PC-3 (cell line): ENCODE measurements around the gene HID1.

Experiments
- EZH2 ChIP-seq: fragments of 300-600 bp; sonication (generic); IDR thresholded peaks from one replicate; pipeline ENCODE4 v1.6.1; 2017; ENCODE audit warnings: antibody characterized with exemption, mild to moderate bottlenecking, low read length; ENCODE audit not compliant: unreplicated experiment
- EZH2phosphoT487 ChIP-seq: fragments of 300-600 bp; sonication (generic); IDR thresholded peaks from 2 replicates; pipeline ENCODE4 v1.6.1; 2018; ENCODE audit warnings: mild to moderate bottlenecking, antibody characterized with exemption, low read length, borderline replicate concordance
- TF ChIP-seq, protein P1 (sequence below): fragments of 300-600 bp; sonication (generic); conservative IDR thresholded peaks from 2 replicates; pipeline ENCODE4 v1.5.1; 2017; ENCODE audit warnings: antibody characterized with exemption, low read depth, mild to moderate bottlenecking, low read length

DNA sequence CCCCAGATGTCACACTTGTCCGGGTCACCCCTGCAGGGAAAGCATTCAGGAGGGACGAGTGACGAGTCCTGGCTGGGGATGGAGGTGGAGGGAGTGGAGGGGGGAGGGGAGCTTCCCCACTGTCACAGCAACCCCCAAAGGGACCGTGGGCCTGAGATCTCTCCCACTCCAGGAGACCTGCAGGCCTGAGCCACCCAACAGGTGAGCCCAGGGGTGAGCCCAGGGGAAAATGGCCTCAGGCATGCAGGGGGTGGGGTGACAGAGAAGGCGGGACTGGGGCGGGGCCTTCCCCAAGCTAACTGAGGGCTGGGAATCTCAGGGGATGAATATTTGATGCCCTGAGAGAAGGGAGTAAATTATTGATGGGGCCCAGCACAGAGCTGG lies 51.9 kb downstream of the HID1 start:
- TF ChIP-seq, protein P1, sequence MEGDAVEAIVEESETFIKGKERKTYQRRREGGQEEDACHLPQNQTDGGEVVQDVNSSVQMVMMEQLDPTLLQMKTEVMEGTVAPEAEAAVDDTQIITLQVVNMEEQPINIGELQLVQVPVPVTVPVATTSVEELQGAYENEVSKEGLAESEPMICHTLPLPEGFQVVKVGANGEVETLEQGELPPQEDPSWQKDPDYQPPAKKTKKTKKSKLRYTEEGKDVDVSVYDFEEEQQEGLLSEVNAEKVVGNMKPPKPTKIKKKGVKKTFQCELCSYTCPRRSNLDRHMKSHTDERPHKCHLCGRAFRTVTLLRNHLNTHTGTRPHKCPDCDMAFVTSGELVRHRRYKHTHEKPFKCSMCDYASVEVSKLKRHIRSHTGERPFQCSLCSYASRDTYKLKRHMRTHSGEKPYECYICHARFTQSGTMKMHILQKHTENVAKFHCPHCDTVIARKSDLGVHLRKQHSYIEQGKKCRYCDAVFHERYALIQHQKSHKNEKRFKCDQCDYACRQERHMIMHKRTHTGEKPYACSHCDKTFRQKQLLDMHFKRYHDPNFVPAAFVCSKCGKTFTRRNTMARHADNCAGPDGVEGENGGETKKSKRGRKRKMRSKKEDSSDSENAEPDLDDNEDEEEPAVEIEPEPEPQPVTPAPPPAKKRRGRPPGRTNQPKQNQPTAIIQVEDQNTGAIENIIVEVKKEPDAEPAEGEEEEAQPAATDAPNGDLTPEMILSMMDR = no peak
- no peak for TF ChIP-seq EZH2
- no peak for TF ChIP-seq EZH2phosphoT487
